ENCODE data around the gene TENT5C.

TENT5C gene

GRCh38 chr1:117635805-117636204 lies 30.0 kb downstream of the TENT5C start:
- Histone ChIP-seq H3K4me3 (replicated peaks; ENCODE audit: insufficient read depth, low read length) (no peak overlapping the region), H3K27me3 (ENCODE audit: insufficient read depth, poor library complexity, severe bottlenecking) (no peaks in the 10 kb centered on the region), H3K27ac (replicated peaks) (no peak overlapping the region)
- no peak for DNase-seq (ENCODE audit: low read depth in 1 of 2, low spot score in 1 of 2)
- TF ChIP-seq GABPA (IDR thresholded peaks at IDR 0.05; ENCODE audit: low read depth) (no peak), CTCF (IDR thresholded peaks at IDR 0.05; ENCODE audit: insufficient read depth, low read length) (no peak), SPI1 (IDR thresholded peaks at IDR 0.05; ENCODE audit: borderline replicate concordance, low read depth) (no peak), POLR2AphosphoS5 (IDR thresholded peaks at IDR 0.05; ENCODE audit: low read depth) (no peak), REST (IDR thresholded peaks at IDR 0.05; ENCODE audit: insufficient replicate concordance, low read depth) (no peak)

GRCh38 chr1:117636637-117637425 lies 31.0 kb downstream of the TENT5C start:
- Histone ChIP-seq H3K27me3 (ENCODE audit: insufficient read depth, poor library complexity, severe bottlenecking) (no peaks in the 10 kb centered on the region), H3K27ac (replicated peaks) (no peak overlapping the region), H3K4me3 (replicated peaks; ENCODE audit: insufficient read depth, low read length) (no peak overlapping the region)
- DNase-seq (ENCODE audit: low read depth in 1 of 2, low spot score in 1 of 2): no peak
- TF ChIP-seq GABPA (IDR thresholded peaks at IDR 0.05; ENCODE audit: low read depth) (no peak), REST (IDR thresholded peaks at IDR 0.05; ENCODE audit: insufficient replicate concordance, low read depth) (no peak), SPI1 (IDR thresholded peaks at IDR 0.05; ENCODE audit: borderline replicate concordance, low read depth) (no peak), POLR2AphosphoS5 (IDR thresholded peaks at IDR 0.05; ENCODE audit: low read depth) (no peak), CTCF (IDR thresholded peaks at IDR 0.05; ENCODE audit: insufficient read depth, low read length) (no peak)

GRCh38 chr1:117638141-117638540 lies 32.3 kb downstream of the TENT5C start:
- no peak for DNase-seq (ENCODE audit: low read depth in 1 of 2, low spot score in 1 of 2)

More at GRCh38 chr1:117638141-117638540, 32.3 kb downstream of the TENT5C start:
- Histone ChIP-seq H3K27ac (replicated peaks) (no peak overlapping the region), H3K27me3 (ENCODE audit: insufficient read depth, poor library complexity, severe bottlenecking) (no peaks in the 10 kb centered on the region), H3K4me3 (replicated peaks; ENCODE audit: insufficient read depth, low read length) (no peak overlapping the region)
- TF ChIP-seq GABPA (IDR thresholded peaks at IDR 0.05; ENCODE audit: low read depth) (no peak), SPI1 (IDR thresholded peaks at IDR 0.05; ENCODE audit: borderline replicate concordance, low read depth) (no peak), CTCF (IDR thresholded peaks at IDR 0.05; ENCODE audit: insufficient read depth, low read length) (no peak), POLR2AphosphoS5 (IDR thresholded peaks at IDR 0.05; ENCODE audit: low read depth) (no peak), REST (IDR thresholded peaks at IDR 0.05; ENCODE audit: insufficient replicate concordance, low read depth) (no peak)
